ENCODE data around the gene MRPL42. TPM values are rescaled to one million over a fixed set of nuclear protein-coding genes. Genes with fewer than 3 reads are reported as not detected.
A peak's percentile ranks its signal among the peaks of the same experiment; 100 is the strongest.
"Not testable (repeated sequence)": the region's sequence is repeated elsewhere in the genome, so short reads cannot be mapped to it uniquely, and the experiment has no call there.

MRPL42 gene
- total RNA-seq, 6 experiments from 2014 or later, result 66.5 to 77.6 (median 73.9) TPM

- peak; percentile 26 for DNase-seq
- H3K9me3 Mint-ChIP-seq, result no peaks in the 10 kb centered on the region
- H3K27ac Mint-ChIP-seq, result peak overlapping the region; percentile 81
- H3K27me3 Mint-ChIP-seq (ENCODE audit: insufficient read depth), result no peaks in the 10 kb centered on the region
- H3K4me3 Mint-ChIP-seq, result no peak overlapping the region
- H3K4me1 Mint-ChIP-seq (ENCODE audit: low read depth), result peaks cover 7% of the 10 kb centered on the region
- no peak for TF ChIP-seq CTCF (IDR thresholded peaks at IDR 0.05)
- peaks cover 22% of the 10 kb centered on the region for H3K36me3 Mint-ChIP-seq (ENCODE audit: low read depth)
These were observed 17.1 kb downstream of the MRPL42 start for GRCh38 chr12:93484315-93484981.

- DNase-seq; H3K4me3 Mint-ChIP-seq; H3K27me3 Mint-ChIP-seq (ENCODE audit: insufficient read depth); H3K9me3 Mint-ChIP-seq; H3K4me1 Mint-ChIP-seq (ENCODE audit: low read depth); H3K27ac Mint-ChIP-seq: not testable (repeated sequence)
- peaks cover 23% of the 10 kb centered on the region for H3K36me3 Mint-ChIP-seq (ENCODE audit: low read depth)
These were observed 25.5 kb downstream of the MRPL42 start for GRCh38 chr12:93492808-93493207.

GRCh38 chr12:93494096-93494495 lies 26.8 kb downstream of the MRPL42 start:
- no peak for DNase-seq
- Mint-ChIP-seq H3K4me3 (no peak overlapping the region), H3K27me3 (ENCODE audit: insufficient read depth) (no peaks in the 10 kb centered on the region), H3K9me3 (no peaks in the 10 kb centered on the region), H3K36me3 (ENCODE audit: low read depth) (peaks cover 15% of the 10 kb centered on the region), H3K4me1 (ENCODE audit: low read depth) (no peaks in the 10 kb centered on the region), H3K27ac (no peak overlapping the region)
- no peak for TF ChIP-seq CTCF (IDR thresholded peaks at IDR 0.05)

GRCh38 chr12:93497456-93497855 lies 30.1 kb downstream of the MRPL42 start:
- Mint-ChIP-seq H3K4me3 (no peak overlapping the region), H3K27ac (no peak overlapping the region), H3K9me3 (no peaks in the 10 kb centered on the region), H3K36me3 (ENCODE audit: low read depth) (peaks cover 8% of the 10 kb centered on the region), H3K27me3 (ENCODE audit: insufficient read depth) (no peaks in the 10 kb centered on the region), H3K4me1 (ENCODE audit: low read depth) (no peaks in the 10 kb centered on the region)
- DNase-seq, result no peak
- TF ChIP-seq CTCF (IDR thresholded peaks at IDR 0.05), result no peak

GRCh38 chr12:93498813-93499212 lies 31.5 kb downstream of the MRPL42 start:
- DNase-seq; H3K4me3 Mint-ChIP-seq; H3K4me1 Mint-ChIP-seq (ENCODE audit: low read depth); H3K27ac Mint-ChIP-seq; H3K27me3 Mint-ChIP-seq (ENCODE audit: insufficient read depth); H3K9me3 Mint-ChIP-seq: not testable (repeated sequence)
- H3K36me3 Mint-ChIP-seq (ENCODE audit: low read depth), result peaks cover 12% of the 10 kb centered on the region

- no peak for TF ChIP-seq CTCF (IDR thresholded peaks at IDR 0.05)
- no peaks in the 10 kb centered on the region for H3K27me3 Mint-ChIP-seq (ENCODE audit: insufficient read depth)
- no peaks in the 10 kb centered on the region for H3K9me3 Mint-ChIP-seq
- no peak for DNase-seq
- H3K4me1 Mint-ChIP-seq (ENCODE audit: low read depth), result peaks cover 5% of the 10 kb centered on the region; the same call in 1 of the 2 replicates
- H3K4me3 Mint-ChIP-seq, result no peak overlapping the region
- H3K27ac Mint-ChIP-seq, result no peak overlapping the region
- peaks cover 12% of the 10 kb centered on the region for H3K36me3 Mint-ChIP-seq (ENCODE audit: low read depth)
These were observed 32.9 kb downstream of the MRPL42 start for GRCh38 chr12:93500201-93500600.

Data from HFFc6 (cell line).